H1 (cell line): ENCODE data around the gene RRAS2. TPM values are rescaled to one million over a fixed set of nuclear protein-coding genes. Genes with fewer than 3 reads are reported as not detected.

ENCODE experiments used
- CTCF ChIA-PET: fragments of 300-600 bp; sonication (Branson Sonifier 250); formaldehyde crosslinking; loops from one replicate; lab custom pipeline; 2021; ENCODE audit not compliant: partially characterized antibody; lab: Charles Lee
- POLR2A ChIA-PET: fragments of 300-600 bp; sonication (Branson Sonifier 250); formaldehyde crosslinking; loops from one replicate; lab custom pipeline; 2021; ENCODE audit warnings: inconsistent platforms; ENCODE audit not compliant: partially characterized antibody; lab: Charles Lee
- DNase-seq, 2 experiments: peaks; one replicate each; pipeline versions ENCODE4 v3.0.0 to v3.0.0-alpha.2; 2010 to 2022; ENCODE audit warnings: low spot score in 2 of 2, low read depth in 1 of 2, mixed read lengths in 1 of 2
- FAIRE-seq: peaks from 2 replicates; lab custom pipeline; 2011; peaks lifted over from hg19 to GRCh38; lab: Jason Lieb, UNC
- H2AFZ ChIP-seq: 2 replicates; pipeline ENCODE4 v1.8.1; 2012; ENCODE audit warnings: low read length, inconsistent platforms
- H2AK5ac ChIP-seq: 2 replicates; pipeline ENCODE4 v1.6.1; 2013; ENCODE audit warnings: low read depth, low read length
- H2BK120ac ChIP-seq: replicated peaks from 2 replicates; pipeline ENCODE3; 2013; ENCODE audit warnings: low read depth, low read length, inconsistent platforms
- H2BK12ac ChIP-seq: 2 replicates; pipeline ENCODE4 v1.6.1; 2013; ENCODE audit warnings: low read depth, low read length
- H2BK15ac ChIP-seq: 2 replicates; pipeline ENCODE4 v1.6.1; 2013; ENCODE audit warnings: low read length
- H2BK20ac ChIP-seq: 2 replicates; pipeline ENCODE4 v1.6.1; 2013; ENCODE audit warnings: low read length
- H2BK5ac ChIP-seq: 2 replicates; pipeline ENCODE4 v1.6.1; 2013; ENCODE audit warnings: low read depth, low read length
- H3K14ac ChIP-seq: 2 replicates; pipeline ENCODE4 v1.6.1; 2013; ENCODE audit warnings: inconsistent platforms; ENCODE audit not compliant: insufficient read length
- H3K18ac ChIP-seq: 2 replicates; pipeline ENCODE4 v1.6.1; 2013; ENCODE audit warnings: low read length; ENCODE audit errors: extremely low read depth
- H3K23ac ChIP-seq: 2 replicates; pipeline ENCODE4 v1.6.1; 2013; ENCODE audit warnings: inconsistent platforms; ENCODE audit not compliant: insufficient read length
- H3K23me2 ChIP-seq: 2 replicates; pipeline ENCODE4 v1.6.1; 2013; ENCODE audit warnings: low read depth, low read length
- H3K27ac ChIP-seq: 2 replicates; pipeline ENCODE4 v1.6.1; 2011; ENCODE audit warnings: low read depth, low read length, inconsistent platforms
- H3K27me3 ChIP-seq, 4 experiments: replicated peaks in 1 of 4; 1 replicate in 1 of 4; 2 replicates in 3 of 4; pipeline versions ENCODE4 v1.6.1 to v1.8.1; 2011 to 2013; ENCODE audit warnings: low read length in 3 of 4, mild to moderate bottlenecking in 3 of 4, inconsistent platforms in 2 of 4, mixed read lengths in 2 of 4, moderate library complexity in 1 of 4; ENCODE audit not compliant: control insufficient read depth in 3 of 4, insufficient read depth in 3 of 4; ENCODE audit errors: extremely low read depth in 1 of 4
- H3K36me3 ChIP-seq, 4 experiments: 2 replicates each; pipeline versions ENCODE4 v1.6.1 to v1.8.1; 2011 to 2013; ENCODE audit warnings: mild to moderate bottlenecking in 4 of 4, low read length in 3 of 4, moderate library complexity in 2 of 4, control low read depth in 1 of 4, inconsistent platforms in 1 of 4; ENCODE audit not compliant: insufficient read depth in 4 of 4, control insufficient read depth in 2 of 4
- H3K4ac ChIP-seq: replicated peaks from 2 replicates; pipeline ENCODE3; 2013; ENCODE audit warnings: low read length, low read depth, mixed read lengths, inconsistent platforms; ENCODE audit not compliant: insufficient read length
- H3K4me1 ChIP-seq, 4 experiments: replicated peaks in 1 of 4; 1 replicate in 1 of 4; 2 replicates in 3 of 4; pipeline versions ENCODE4 v1.6.1 to v1.8.1; 2011 to 2013; ENCODE audit warnings: low read length in 3 of 4, inconsistent platforms in 2 of 4, mixed read lengths in 1 of 4; ENCODE audit not compliant: insufficient read depth in 4 of 4, control insufficient read depth in 3 of 4
- H3K4me2 ChIP-seq, 2 experiments: 2 replicates each; pipeline versions ENCODE4 v1.6.1 to v1.8.1; 2011 to 2013; ENCODE audit warnings: low read depth in 2 of 2, low read length in 2 of 2, control low read depth in 1 of 2, inconsistent platforms in 1 of 2, mild to moderate bottlenecking in 1 of 2; ENCODE audit not compliant: insufficient read depth in 1 of 2
- H3K4me3 ChIP-seq, 4 experiments: fragments of 200-600, 300-600 bp in 1 of 4; sonication (generic), shearing (Covaris generic), sonication (Bioruptor Twin) in 1 of 4; 2 replicates each; pipeline versions ENCODE4 v1.5.1 to v1.8.1; 2011 to 2016; ENCODE audit warnings: low read length in 4 of 4, low read depth in 3 of 4, control low read depth in 2 of 4, inconsistent platforms in 2 of 4, mild to moderate bottlenecking in 2 of 4, mixed read lengths in 1 of 4, moderate library complexity in 1 of 4; ENCODE audit not compliant: insufficient read depth in 2 of 4; ENCODE audit errors: extremely low read depth in 1 of 4
- H3K56ac ChIP-seq: replicated peaks from 2 replicates; pipeline ENCODE3; 2013; ENCODE audit warnings: low read depth, mild to moderate bottlenecking, mixed read lengths, low read length, inconsistent platforms; ENCODE audit not compliant: insufficient read length
- H3K79me1 ChIP-seq: 2 replicates; pipeline ENCODE4 v1.6.1; 2013; ENCODE audit warnings: low read depth, low read length, control low read depth
- H3K79me2 ChIP-seq, 2 experiments: 2 replicates each; pipeline versions ENCODE4 v1.6.1 to v1.8.1; 2012 to 2013; ENCODE audit warnings: low read length in 2 of 2, mild to moderate bottlenecking in 2 of 2, inconsistent platforms in 1 of 2; ENCODE audit not compliant: insufficient read depth in 2 of 2, control insufficient read depth in 1 of 2
- H3K9ac ChIP-seq, 4 experiments: replicated peaks in 1 of 4; 1 replicate in 1 of 4; 2 replicates in 3 of 4; pipeline versions ENCODE4 v1.6.1 to v1.8.1; 2011 to 2013; ENCODE audit warnings: low read depth in 3 of 4, low read length in 3 of 4, control low read depth in 2 of 4, mild to moderate bottlenecking in 2 of 4, moderate library complexity in 2 of 4, inconsistent platforms in 1 of 4; ENCODE audit errors: extremely low read depth in 1 of 4
- H3K9me3 ChIP-seq, 2 experiments: 2 replicates each; pipeline versions ENCODE4 v1.6.1 to v1.8.1; 2012 to 2013; ENCODE audit warnings: mild to moderate bottlenecking in 2 of 2, moderate library complexity in 2 of 2, control low read depth in 1 of 2, inconsistent platforms in 1 of 2, low read depth in 1 of 2, low read length in 1 of 2, mixed read lengths in 1 of 2; ENCODE audit not compliant: insufficient read depth in 2 of 2
- H4K20me1 ChIP-seq, 2 experiments: replicated peaks in 1 of 2; 2 replicates each; pipeline versions ENCODE3 to v1.8.1; 2011 to 2013; ENCODE audit warnings: inconsistent platforms in 2 of 2, low read length in 2 of 2, mild to moderate bottlenecking in 1 of 2; ENCODE audit not compliant: insufficient read depth in 2 of 2, control insufficient read depth in 1 of 2
- H4K5ac ChIP-seq: 2 replicates; pipeline ENCODE4 v1.6.1; 2013; ENCODE audit warnings: low read length, low read depth, mixed read lengths, inconsistent platforms; ENCODE audit not compliant: insufficient read length
- H4K8ac ChIP-seq: 2 replicates; pipeline ENCODE4 v1.8.0; 2013; ENCODE audit warnings: mild to moderate bottlenecking, moderate library complexity, low read length, inconsistent platforms; ENCODE audit not compliant: insufficient read depth; ENCODE audit errors: extremely low read depth
- H4K91ac ChIP-seq: replicated peaks from 2 replicates; pipeline ENCODE3; 2013; ENCODE audit warnings: low read length, mixed read lengths, inconsistent platforms; ENCODE audit not compliant: insufficient read length
- SIN3A ChIP-seq, 2 experiments: IDR thresholded peaks in 1 of 2; conservative IDR thresholded peaks in 1 of 2; 2 replicates each; pipeline ENCODE4 v1.6.1; 2011 to 2012; ENCODE audit warnings: low read length in 2 of 2, improper control_type of control experiment in 1 of 2, low read depth in 1 of 2, mild to moderate bottlenecking in 1 of 2
- ZNF274 ChIP-seq: IDR thresholded peaks from 2 replicates; pipeline ENCODE4 v1.7.0; 2012; ENCODE audit warnings: low read length, borderline replicate concordance; ENCODE audit errors: extremely low read depth
- WGBS, 2 experiments: shearing (Covaris generic) in 1 of 2; methylation state at CpG; one replicate each; pipeline versions ENCODE4 v1.1.6 to v1.1.7; 2013 to 2015; ENCODE audit warnings: low lambda C conversion rate in 2 of 2, mixed read lengths in 2 of 2, inconsistent platforms in 1 of 2, low coverage in 1 of 2, missing lambda C conversion rate in 1 of 2; ENCODE audit not compliant: insufficient replicate concordance in 2 of 2, insufficient coverage in 1 of 2, insufficient read length in 1 of 2; ENCODE audit errors: extremely low coverage in 1 of 2, missing lambda C conversion rate in 1 of 2; 5-methylcytosine and 5-hydroxymethylcytosine counted together
- polyA plus RNA-seq, 7 experiments: library from polyadenylated mRNA; depleted of rRNA in 3 of 7; stranded (reverse) in 5 of 7; unstranded in 2 of 7; fragments of >200 nt in 5 of 7; fragments of 200-250 nt in 2 of 7; gene quantifications; 1 replicate in 5 of 7; 2 replicates in 1 of 7; 4 replicates in 1 of 7; pipeline versions ENCODE4 v1.2.1 to v1.2.3, GENCODE V29; 2011 to 2013; ENCODE audit warnings: missing spikeins in 2 of 7, mixed read lengths in 2 of 7
- total RNA-seq: library from RNA; stranded (reverse); fragmentation: NEBNext Ultra II Directional; extraction: Animal tissue kit (Norgen Biotek cat#: 25700); gene quantifications from 2 replicates; pipeline ENCODE4 v1.2.1, GENCODE V29; 2021

RRAS2 gene
- total and polyA plus RNA-seq, 2 of the 8 experiments (the other 6 are each of a cell fraction or from before 2014, with no cell fraction given) = 72.3 to 234 TPM

DNA sequence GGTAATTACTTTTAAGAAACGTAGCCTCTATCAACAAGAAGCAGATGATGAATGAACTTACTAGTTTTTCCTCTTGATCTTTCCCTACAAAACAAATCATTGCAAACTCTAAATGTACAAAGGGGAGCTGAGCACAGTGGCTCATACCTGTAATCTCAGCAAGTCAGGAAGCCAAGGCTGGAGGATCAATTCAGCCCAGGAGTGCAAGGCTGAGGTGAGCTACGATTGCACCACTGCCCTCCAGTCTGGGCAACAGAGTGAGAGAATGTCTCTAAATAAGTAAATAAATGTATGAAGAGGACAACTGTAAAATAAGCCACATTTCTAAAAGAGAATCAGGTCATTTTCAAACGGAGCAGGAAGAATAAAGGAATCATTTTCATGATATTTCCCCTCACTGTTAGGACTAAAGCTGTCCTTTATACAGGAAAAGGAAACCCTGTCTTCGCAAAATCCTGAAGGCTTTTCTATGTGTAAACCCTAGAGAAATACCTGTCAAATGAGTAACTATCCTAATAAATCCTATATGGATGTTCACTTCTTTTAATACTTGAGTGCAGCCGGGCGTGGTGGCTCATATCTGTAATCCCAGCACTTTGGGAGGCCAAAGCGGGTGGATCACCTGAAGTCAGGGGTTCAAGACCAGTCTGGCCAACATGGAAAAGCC is 41.2 kb downstream of the RRAS2 start:
- no peak overlapping the region for H4K8ac ChIP-seq
- H2AFZ ChIP-seq = no peak overlapping the region
- H3K14ac ChIP-seq = no peak overlapping the region
- peaks cover 12 to 17% of the 10 kb centered on the region in 2 experiments for H4K20me1 ChIP-seq
- 88% methylated on average over 7 of the region's 7 CpGs; no CpG with 5 or more reads in 1 of the 2 experiments for WGBS, 2 experiments
- DNase-seq (no peak), FAIRE-seq (no peak)
- no peak overlapping the region for H3K27ac ChIP-seq
- H3K23ac ChIP-seq = no peak overlapping the region
- POLR2A ChIA-PET = interaction anchor here (1.3 to 1.6 kb wide), 3 partner anchors 11 to 13 kb away, joined by 4 to 6 read pairs (median 5); no protein-coding TSS in a partner anchor
- H2AK5ac ChIP-seq = no peak overlapping the region
- no peak overlapping the region for H2BK20ac ChIP-seq
- no peak overlapping the region for H3K4me3 ChIP-seq
- no peak overlapping the region for H2BK120ac ChIP-seq
- H3K36me3 ChIP-seq = no peaks in the 10 kb centered on the region
- no peak overlapping the region for H3K4me2 ChIP-seq
- H3K4ac ChIP-seq = no peak overlapping the region
- H3K79me1 ChIP-seq = peaks cover 2% of the 10 kb centered on the region
- CTCF ChIA-PET = interaction anchor here (1.0 to 2.4 kb wide), 3 partner anchors 9 to 38 kb away, joined by 3 to 20 read pairs (median 5); no protein-coding TSS in a partner anchor
- H3K18ac ChIP-seq = no peak overlapping the region
- no peak overlapping the region for H4K91ac ChIP-seq
- H2BK12ac ChIP-seq = no peak overlapping the region
- H3K9me3 ChIP-seq = no peaks in the 10 kb centered on the region
- H4K5ac ChIP-seq = no peak overlapping the region
- TF ChIP-seq SIN3A (conservative IDR thresholded peaks at IDR 0.05 in 1 of 2, IDR thresholded peaks at IDR 0.05 in 1 of 2; ENCODE audit: low read depth in 1 of 2, low read length in 2 of 2) = no peak
- TF ChIP-seq ZNF274 = no peak
- peaks cover 7 to 16% (median 9%) of the 10 kb centered on the region in 4 experiments; a peak in 6 of 7 replicates for H3K4me1 ChIP-seq
- H3K23me2 ChIP-seq = no peaks in the 10 kb centered on the region
- H3K79me2 ChIP-seq = peaks cover 29 to 99% of the 10 kb centered on the region in 2 experiments
- no peaks in the 10 kb centered on the region for H3K27me3 ChIP-seq
- H3K9ac ChIP-seq = no peak overlapping the region
- H2BK15ac ChIP-seq = no peak overlapping the region
- H3K56ac ChIP-seq = no peak overlapping the region
- H2BK5ac ChIP-seq = peak overlapping the region; percentile 46
